Natural killer cell (primary cell): ENCODE measurements around the gene CDK7. TPM values are rescaled to one million over a fixed set of nuclear protein-coding genes. Genes with fewer than 3 reads are reported as not detected.
"Not testable (repeated sequence)": the region's sequence is repeated elsewhere in the genome, so short reads cannot be mapped to it uniquely, and the experiment has no call there.

ENCODE experiments used
- ATAC-seq, 3 donors: fragments of 150-1000 bp in 2 of 3; fragments of 200-7000 bp in 1 of 3; cut with Tn5 transposase; 1 replicate in 1 of 3; 2 replicates in 2 of 3; pipeline ENCODE4 v1.10.0; 2021; ENCODE audit warnings: mild to moderate bottlenecking in 2 of 3, moderate library complexity in 2 of 3
- DNase-seq, 2 donors: peaks; one replicate each; pipeline versions ENCODE4 v3.0.0 to v3.0.0-alpha.2; 2013 to 2021; ENCODE audit warnings: mixed read lengths in 1 of 2
- H3K27ac ChIP-seq: one replicate; pipeline ENCODE4 v1.5.1; 2013; ENCODE audit warnings: mild to moderate bottlenecking, low read length
- H3K27me3 ChIP-seq: one replicate; pipeline ENCODE4 v1.6.1; 2013; ENCODE audit warnings: low read length; ENCODE audit not compliant: control insufficient read depth, insufficient read depth
- H3K36me3 ChIP-seq: one replicate; pipeline ENCODE4 v1.6.1; 2013; ENCODE audit warnings: low read length; ENCODE audit not compliant: control insufficient read depth, insufficient read depth
- H3K4me1 ChIP-seq: one replicate; pipeline ENCODE4 v1.6.1; 2013; ENCODE audit warnings: low read length; ENCODE audit not compliant: control insufficient read depth, insufficient read depth
- H3K4me3 ChIP-seq: one replicate; pipeline ENCODE4 v1.5.1; 2013; ENCODE audit warnings: low read length
- H3K9me3 ChIP-seq: one replicate; pipeline ENCODE4 v1.6.1; 2013; ENCODE audit warnings: low read length; ENCODE audit not compliant: control insufficient read depth, insufficient read depth
- H3K27ac Mint-ChIP-seq, 2 donors: one replicate each; pipeline ENCODE4 v1.8.0; 2022; ENCODE audit warnings: mild to moderate bottlenecking in 2 of 2, mixed read lengths in 2 of 2, moderate library complexity in 1 of 2
- H3K27me3 Mint-ChIP-seq, 2 donors: one replicate each; pipeline ENCODE4 v1.8.0; 2022; ENCODE audit warnings: low read depth in 2 of 2, mixed read lengths in 2 of 2
- H3K36me3 Mint-ChIP-seq: one replicate; pipeline ENCODE4 v1.8.0; 2022; ENCODE audit warnings: mixed read lengths
- H3K4me1 Mint-ChIP-seq, 2 donors: one replicate each; pipeline ENCODE4 v1.8.0; 2022; ENCODE audit warnings: mixed read lengths in 2 of 2
- H3K4me3 Mint-ChIP-seq: one replicate; pipeline ENCODE4 v1.8.0; 2022; ENCODE audit warnings: mild to moderate bottlenecking, moderate library complexity, mixed read lengths
- H3K9me3 Mint-ChIP-seq, 2 donors: one replicate each; pipeline ENCODE4 v1.8.0; 2022; ENCODE audit warnings: mixed read lengths in 2 of 2
- WGBS: methylation state at CpG from one replicate; pipeline ENCODE4 v1.1.7; 2013; ENCODE audit warnings: missing lambda C conversion rate; ENCODE audit not compliant: insufficient coverage; 5-methylcytosine and 5-hydroxymethylcytosine counted together
- intact Hi-C: fragments of 100-400 bp; cut with micrococcal nuclease; formaldehyde crosslinking; loops from one replicate; pipeline ENCODE4 v1.14.2; 2022
- total RNA-seq, 4 donors: library from RNA; stranded (reverse); fragments of 120-200 nt in 1 of 4; gene quantifications; one replicate each; pipeline versions ENCODE4 v1.2.3 to v1.2.4, GENCODE V29; 2013 to 2022
- TF ChIP-seq, protein P1 (sequence below): fragments of 200-600 bp; IDR thresholded peaks from one replicate; pipeline ENCODE4 v1.8.0; 2022; ENCODE audit warnings: antibody characterized with exemption

CDK7 gene
- total RNA-seq, 3 donors from 2014 or later (not counting 1 experiment from before 2014, with no cell fraction given) = 30.6 to 39.5 (median 30.8) TPM

DNA sequence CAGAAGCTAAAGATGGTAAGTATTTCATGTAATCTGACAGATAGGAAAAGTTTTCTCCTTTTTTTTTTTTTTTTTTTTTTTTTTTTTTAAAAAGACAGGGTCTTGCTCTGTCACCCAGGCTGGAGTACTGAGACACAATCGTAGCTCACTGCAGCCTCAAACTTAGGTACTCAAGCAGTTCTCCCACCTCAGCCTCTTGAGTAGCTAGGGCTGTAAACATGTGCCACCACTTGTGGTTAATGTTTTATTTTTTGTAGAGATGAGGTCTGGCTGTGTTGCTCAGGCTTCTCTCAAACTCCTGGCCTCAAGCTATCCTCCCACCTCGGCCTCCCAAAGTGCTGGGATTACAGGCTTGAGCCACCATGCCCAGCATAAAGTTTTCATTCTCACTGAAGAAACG is 17.8 kb downstream of the CDK7 start:
- DNase-seq = no peak
- peaks cover 11 to 17% of the 10 kb centered on the region in 2 donors for H3K4me1 Mint-ChIP-seq
- TF ChIP-seq, protein P1, sequence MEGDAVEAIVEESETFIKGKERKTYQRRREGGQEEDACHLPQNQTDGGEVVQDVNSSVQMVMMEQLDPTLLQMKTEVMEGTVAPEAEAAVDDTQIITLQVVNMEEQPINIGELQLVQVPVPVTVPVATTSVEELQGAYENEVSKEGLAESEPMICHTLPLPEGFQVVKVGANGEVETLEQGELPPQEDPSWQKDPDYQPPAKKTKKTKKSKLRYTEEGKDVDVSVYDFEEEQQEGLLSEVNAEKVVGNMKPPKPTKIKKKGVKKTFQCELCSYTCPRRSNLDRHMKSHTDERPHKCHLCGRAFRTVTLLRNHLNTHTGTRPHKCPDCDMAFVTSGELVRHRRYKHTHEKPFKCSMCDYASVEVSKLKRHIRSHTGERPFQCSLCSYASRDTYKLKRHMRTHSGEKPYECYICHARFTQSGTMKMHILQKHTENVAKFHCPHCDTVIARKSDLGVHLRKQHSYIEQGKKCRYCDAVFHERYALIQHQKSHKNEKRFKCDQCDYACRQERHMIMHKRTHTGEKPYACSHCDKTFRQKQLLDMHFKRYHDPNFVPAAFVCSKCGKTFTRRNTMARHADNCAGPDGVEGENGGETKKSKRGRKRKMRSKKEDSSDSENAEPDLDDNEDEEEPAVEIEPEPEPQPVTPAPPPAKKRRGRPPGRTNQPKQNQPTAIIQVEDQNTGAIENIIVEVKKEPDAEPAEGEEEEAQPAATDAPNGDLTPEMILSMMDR = no peak
- peaks cover 2 to 3% of the 10 kb centered on the region in 2 donors for H3K9me3 Mint-ChIP-seq
- no peak for ATAC-seq
- Histone ChIP-seq H3K27ac (no peak overlapping the region), H3K36me3 (peaks cover 9% of the 10 kb centered on the region), H3K27me3 (no peaks in the 10 kb centered on the region), H3K4me1 (no peaks in the 10 kb centered on the region), H3K4me3 (no peak overlapping the region), H3K9me3 (no peaks in the 10 kb centered on the region)
- H3K27ac Mint-ChIP-seq = no peak overlapping the region
- no peak overlapping the region for H3K4me3 Mint-ChIP-seq
- H3K36me3 Mint-ChIP-seq = peaks cover 6% of the 10 kb centered on the region
- intact Hi-C loops = no loop called here
- H3K27me3 Mint-ChIP-seq = no peaks in the 10 kb centered on the region
- 95% methylated on average over 3 of the region's 3 CpGs for whole genome bisulfite sequencing

DNA sequence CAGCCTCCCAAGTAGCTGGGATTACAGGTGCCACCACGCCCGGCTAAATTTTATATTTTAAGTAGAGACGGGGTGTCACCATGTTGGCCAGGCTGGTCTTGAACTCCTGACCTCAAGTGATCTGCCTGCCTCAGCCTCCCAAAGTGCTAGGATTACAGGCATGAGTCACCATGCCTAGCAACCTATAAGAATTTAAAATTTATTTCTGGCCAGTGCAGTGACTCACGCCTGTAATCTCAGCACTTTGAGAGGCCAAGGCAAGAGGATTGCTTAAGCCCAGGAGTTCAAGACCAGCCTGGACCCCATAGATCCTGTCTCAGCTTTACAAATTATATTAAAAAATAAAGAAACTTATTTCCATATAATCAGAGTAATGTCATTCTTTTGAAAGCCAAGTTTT is 21.3 kb downstream of the CDK7 start:
- H3K36me3 Mint-ChIP-seq, H3K4me3 Mint-ChIP-seq, H3K27me3 Mint-ChIP-seq, H3K4me1 Mint-ChIP-seq, H3K27ac Mint-ChIP-seq, H3K27me3 ChIP-seq, H3K9me3 ChIP-seq, H3K4me3 ChIP-seq, intact Hi-C loops, H3K27ac ChIP-seq, DNase-seq, ATAC-seq, H3K4me1 ChIP-seq, H3K9me3 Mint-ChIP-seq: not testable (repeated sequence)
- peaks cover 31% of the 10 kb centered on the region for H3K36me3 ChIP-seq
- 96% methylated on average over 4 of the region's 4 CpGs for WGBS

DNA sequence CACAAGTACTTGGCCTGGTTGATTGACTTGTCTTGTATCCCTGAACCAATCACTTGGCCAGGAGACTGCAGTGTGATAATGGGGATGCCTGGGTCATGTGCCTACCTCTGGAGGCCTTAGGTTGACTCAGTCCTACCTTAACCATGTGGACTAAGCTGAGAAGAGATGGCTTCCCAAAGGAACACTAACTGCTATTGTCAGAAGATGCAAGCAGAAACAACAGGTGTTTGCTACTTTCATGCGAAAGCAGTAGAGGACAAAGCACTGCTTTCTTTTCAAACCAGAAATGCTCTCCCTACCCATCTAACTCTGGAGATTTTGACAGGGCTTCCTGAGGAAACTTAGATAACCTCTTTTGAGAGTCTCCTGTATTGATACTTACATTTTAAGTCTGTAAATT is 22.9 kb downstream of the CDK7 start:
- H3K36me3 ChIP-seq = peaks cover 39% of the 10 kb centered on the region
- H3K4me1 ChIP-seq = no peaks in the 10 kb centered on the region
- H3K9me3 ChIP-seq = no peaks in the 10 kb centered on the region
- no peak for ATAC-seq
- no peak overlapping the region for H3K27ac Mint-ChIP-seq
- H3K4me3 ChIP-seq = no peak overlapping the region
- peaks cover 11% of the 10 kb centered on the region for H3K36me3 Mint-ChIP-seq
- H3K4me1 Mint-ChIP-seq = no peaks in the 10 kb centered on the region
- intact Hi-C loops = no loop called here
- 100% methylated on average over 1 of the region's 1 CpG for whole genome bisulfite sequencing
- H3K9me3 Mint-ChIP-seq = no peaks in the 10 kb centered on the region
- no peaks in the 10 kb centered on the region for H3K27me3 ChIP-seq
- DNase-seq = no peak
- no peaks in the 10 kb centered on the region for H3K27me3 Mint-ChIP-seq
- H3K27ac ChIP-seq = no peak overlapping the region
- H3K4me3 Mint-ChIP-seq = no peak overlapping the region
- TF ChIP-seq, protein P1 = no peak

DNA sequence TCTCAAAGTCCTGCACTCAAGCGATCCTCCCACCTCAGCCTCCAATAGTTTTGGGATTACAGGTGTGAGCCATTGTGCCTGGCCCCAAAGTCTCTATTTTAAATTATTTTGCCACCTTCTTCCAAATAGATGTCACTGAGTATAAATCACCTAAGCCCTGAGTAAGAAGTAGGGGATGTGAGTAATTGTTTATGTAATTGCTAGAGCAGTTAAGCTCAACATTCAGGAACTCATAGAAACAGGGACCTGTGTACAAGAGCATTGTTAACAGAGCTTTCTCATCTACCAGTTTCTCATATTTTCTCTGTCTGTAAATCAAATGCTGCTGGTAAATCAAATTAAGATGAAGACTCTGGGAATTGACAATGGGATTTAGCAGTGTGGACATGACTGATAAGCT is 26.3 kb downstream of the CDK7 start:
- intact Hi-C loops = no loop called here

More for the DNA sequence above, 26.3 kb downstream of the CDK7 start:
- peaks cover 0 to 5% of the 10 kb centered on the region in 2 donors for H3K4me1 Mint-ChIP-seq
- Histone ChIP-seq H3K27ac (no peak overlapping the region), H3K4me3 (no peak overlapping the region), H3K27me3 (no peaks in the 10 kb centered on the region), H3K9me3 (no peaks in the 10 kb centered on the region), H3K4me1 (no peaks in the 10 kb centered on the region), H3K36me3 (peaks cover 44% of the 10 kb centered on the region)
- H3K27me3 Mint-ChIP-seq = no peaks in the 10 kb centered on the region
- no peak overlapping the region for H3K4me3 Mint-ChIP-seq
- WGBS = 100% methylated on average over 1 of the region's 1 CpG
- H3K27ac Mint-ChIP-seq = no peak overlapping the region
- no peaks in the 10 kb centered on the region for H3K9me3 Mint-ChIP-seq
- H3K36me3 Mint-ChIP-seq = peaks cover 23% of the 10 kb centered on the region
- ATAC-seq (no peak), DNase-seq (no peak)
- TF ChIP-seq, protein P1 = no peak
